ENCODE results near the gene USP25.

- TF ChIP-seq POLR2A (IDR thresholded peaks at IDR 0.05) (no peak), CTCF (IDR thresholded peaks at IDR 0.05) (no peak)
These were observed 199.8 kb downstream of the USP25 start for GRCh38 chr21:15929536-15929935.
